Measurements from ENCODE around the gene ZNF385B. TPM values are rescaled to one million over a fixed set of nuclear protein-coding genes. Genes with fewer than 3 reads are reported as not detected.

Gene ZNF385B
- total RNA-seq, 1 donor from 2014 or later: not detected

- no peak for DNase-seq
- TF ChIP-seq CTCF (IDR thresholded peaks at IDR 0.05): no peak
- POLR2A ChIA-PET: no interaction called here
- Mint-ChIP-seq H3K4me3 (no peak overlapping the region), H3K27me3 (peaks cover 11% of the 10 kb centered on the region), H3K36me3 (ENCODE audit: low read depth) (no peaks in the 10 kb centered on the region), H3K9me3 (no peaks in the 10 kb centered on the region), H3K4me1 (no peaks in the 10 kb centered on the region), H3K27ac (no peak overlapping the region)
- no peak for ATAC-seq (ENCODE audit: low read depth)
- intact Hi-C loops (cut with micrococcal nuclease): no loop called here
- CTCF ChIA-PET: no interaction called here
These were observed 382.6 kb downstream of the ZNF385B start for GRCh38 chr2:179478771-179479170.

- Mint-ChIP-seq H3K4me1 (no peaks in the 10 kb centered on the region), H3K27ac (no peak overlapping the region), H3K27me3 (peaks cover 12% of the 10 kb centered on the region), H3K9me3 (no peaks in the 10 kb centered on the region), H3K36me3 (ENCODE audit: low read depth) (no peaks in the 10 kb centered on the region), H3K4me3 (no peak overlapping the region)
- DNase-seq: no peak
- no peak for TF ChIP-seq CTCF (IDR thresholded peaks at IDR 0.05)
- ChIA-PET CTCF (no interaction called here), POLR2A (no interaction called here)
- ATAC-seq (ENCODE audit: low read depth): no peak
- intact Hi-C loops (cut with micrococcal nuclease): no loop called here
These were observed 390.4 kb downstream of the ZNF385B start for GRCh38 chr2:179470992-179471391.

- H3K36me3 Mint-ChIP-seq (ENCODE audit: low read depth): no peaks in the 10 kb centered on the region
- no peaks in the 10 kb centered on the region for H3K4me1 Mint-ChIP-seq
- intact Hi-C loops (cut with micrococcal nuclease): no loop called here
- peaks cover 14% of the 10 kb centered on the region for H3K27me3 Mint-ChIP-seq
- no peak for TF ChIP-seq CTCF (IDR thresholded peaks at IDR 0.05)
- ChIA-PET CTCF (no interaction called here), POLR2A (no interaction called here)
- H3K4me3 Mint-ChIP-seq: no peak overlapping the region
- DNase-seq (no peak), ATAC-seq (ENCODE audit: low read depth) (no peak)
- peaks cover 1% of the 10 kb centered on the region for H3K9me3 Mint-ChIP-seq
- H3K27ac Mint-ChIP-seq: no peak overlapping the region
These were observed 391.3 kb downstream of the ZNF385B start for GRCh38 chr2:179470089-179470488.

GRCh38 chr2:179467960-179468359, 393.5 kb downstream of the ZNF385B start:
- Mint-ChIP-seq H3K4me3 (no peak overlapping the region), H3K27me3 (peaks cover 5% of the 10 kb centered on the region), H3K9me3 (peaks cover 2% of the 10 kb centered on the region), H3K36me3 (ENCODE audit: low read depth) (no peaks in the 10 kb centered on the region), H3K27ac (no peak overlapping the region), H3K4me1 (no peaks in the 10 kb centered on the region)
- DNase-seq (no peak), ATAC-seq (ENCODE audit: low read depth) (no peak)
- ChIA-PET POLR2A (no interaction called here), CTCF (no interaction called here)
- intact Hi-C loops (cut with micrococcal nuclease): no loop called here
- no peak for TF ChIP-seq CTCF (IDR thresholded peaks at IDR 0.05)

- DNase-seq (no peak), ATAC-seq (ENCODE audit: low read depth) (no peak)
- H3K27ac Mint-ChIP-seq: no peak overlapping the region
- peaks cover 2% of the 10 kb centered on the region for H3K9me3 Mint-ChIP-seq
- H3K36me3 Mint-ChIP-seq (ENCODE audit: low read depth): no peaks in the 10 kb centered on the region
- POLR2A ChIA-PET: no interaction called here
- peaks cover 5% of the 10 kb centered on the region for H3K27me3 Mint-ChIP-seq
- TF ChIP-seq CTCF (IDR thresholded peaks at IDR 0.05): no peak
- no peaks in the 10 kb centered on the region for H3K4me1 Mint-ChIP-seq
- H3K4me3 Mint-ChIP-seq: no peak overlapping the region
- CTCF ChIA-PET: no interaction called here
- intact Hi-C loops (cut with micrococcal nuclease): no loop called here
These were observed 394.3 kb downstream of the ZNF385B start for GRCh38 chr2:179467111-179467510.
